Subcutaneous adipose tissue (tissue), 4 donors: ENCODE data around the gene AGO3. TPM values are rescaled to one million over a fixed set of nuclear protein-coding genes. Genes with fewer than 3 reads are reported as not detected.

Experiments used
- CTCF ChIP-seq: fragments of 450-650 bp; IDR thresholded peaks from one replicate; pipeline ENCODE4 v1.5.1; 2016; ENCODE audit warnings: low read depth, mild to moderate bottlenecking, control low read depth, antibody characterized with exemption, moderate library complexity
- total RNA-seq, 4 donors: library from RNA; depleted of rRNA; stranded (reverse); fragments of >200 nt; gene quantifications; one replicate each; pipeline ENCODE4 v1.1.0, GENCODE V29; 2016

The AGO3 gene
- total RNA-seq, 4 donors from 2014 or later, result 22.2 to 29.7 (median 25.6) TPM

DNA sequence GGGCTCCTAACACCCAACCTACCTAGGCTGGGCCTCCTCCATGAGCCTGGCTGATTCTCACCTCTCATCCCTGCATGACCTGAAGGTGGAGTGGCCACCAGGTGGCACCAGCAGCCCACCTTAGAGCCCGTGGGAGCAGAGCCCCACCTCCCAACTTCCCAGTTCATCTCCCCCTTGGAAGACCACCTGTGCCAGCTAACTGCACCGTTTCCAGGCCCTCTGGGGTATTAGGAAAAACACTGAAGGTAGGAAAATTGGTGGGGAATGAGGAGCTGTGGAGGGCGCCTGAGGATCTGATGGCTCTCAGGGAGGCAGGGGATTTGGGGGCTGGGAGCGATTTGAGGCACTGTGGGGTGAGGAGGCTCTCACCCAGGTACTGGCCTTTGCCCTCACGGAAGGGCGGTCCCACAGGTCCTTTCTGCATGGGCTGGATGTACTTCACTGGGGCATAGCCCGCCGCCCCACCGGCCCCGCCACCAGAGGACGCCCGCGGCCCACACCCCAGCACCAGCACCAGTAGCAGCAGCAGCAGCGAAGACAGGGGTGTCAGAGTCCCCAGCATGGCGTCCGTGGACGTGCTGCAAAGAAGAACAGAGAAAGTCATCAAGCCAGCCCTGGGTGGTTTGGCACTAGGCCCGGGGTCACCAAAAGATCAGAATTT is 168.9 kb downstream of the AGO3 start:
- no peak for TF ChIP-seq CTCF

- TF ChIP-seq CTCF, result no peak
Measured at GRCh38 chr1:36100376-36100775, 169.5 kb downstream of the AGO3 start.

DNA sequence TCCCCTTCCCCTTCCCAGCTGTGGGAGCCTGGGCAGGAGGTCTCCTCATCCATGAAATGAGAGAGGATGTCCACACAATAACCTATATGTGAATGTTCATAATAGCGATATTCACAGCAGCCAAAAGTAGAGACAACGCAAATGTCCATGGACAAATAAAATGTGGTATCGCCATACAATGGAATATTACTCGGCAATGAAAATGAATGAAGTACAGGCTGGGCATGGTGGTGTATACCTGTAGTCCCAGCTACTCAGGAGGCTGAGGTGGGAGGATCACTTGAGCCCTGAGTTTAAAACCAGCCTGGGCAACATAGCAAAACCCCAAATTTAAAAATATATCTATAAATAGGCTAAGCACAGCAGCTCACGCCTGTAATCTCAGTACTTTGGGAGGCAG is 170.6 kb downstream of the AGO3 start:
- no peak for TF ChIP-seq CTCF

- no peak for TF ChIP-seq CTCF
Measured at GRCh38 chr1:36106269-36106668, 175.4 kb downstream of the AGO3 start.

GRCh38 chr1:36107394-36107793 is 176.5 kb downstream of the AGO3 start:
- TF ChIP-seq CTCF, result no peak

- TF ChIP-seq CTCF, result no peak
Measured at GRCh38 chr1:36108314-36108713, 177.4 kb downstream of the AGO3 start.

DNA sequence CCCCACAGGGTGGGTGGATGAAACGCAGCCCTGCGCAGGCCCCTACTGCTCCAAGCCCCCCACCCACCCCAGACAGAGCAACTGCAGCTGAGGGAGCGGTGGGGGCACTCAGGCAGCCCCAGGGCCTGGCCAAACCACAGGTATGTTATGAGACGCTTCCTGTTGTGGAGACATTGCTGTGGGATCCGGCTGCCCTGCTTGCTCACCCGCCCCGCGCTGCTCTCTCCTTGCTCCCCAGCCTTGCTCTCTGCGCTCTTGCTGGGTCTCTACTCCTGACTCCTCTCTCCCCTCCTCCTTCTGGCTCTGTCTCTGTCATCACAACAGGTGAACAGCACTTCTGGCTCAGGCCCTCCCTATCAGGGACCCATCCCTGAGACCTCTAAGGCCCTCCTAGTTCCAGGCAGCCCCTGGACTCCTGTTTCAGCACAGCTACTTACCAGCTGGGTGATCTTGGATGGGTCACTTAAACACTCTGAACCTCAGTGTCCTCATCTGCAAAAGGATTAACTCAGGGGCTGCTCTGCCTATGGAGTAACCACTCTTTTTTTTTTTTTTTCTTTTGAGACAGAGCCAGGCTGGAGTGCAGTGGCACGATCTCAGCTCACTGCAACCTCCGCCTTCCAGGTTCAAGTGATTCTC is 178.3 kb downstream of the AGO3 start:
- no peak for TF ChIP-seq CTCF
